NT2/D1 (cell line): ENCODE measurements around the gene PODXL2.

ENCODE experiments used
- YY1 ChIP-seq: IDR thresholded peaks from 2 replicates; pipeline ENCODE4 v1.6.1; 2011; ENCODE audit not compliant: insufficient read length, insufficient read depth
- ZNF274 ChIP-seq: IDR thresholded peaks from 2 replicates; pipeline ENCODE4 v1.6.1; 2011; ENCODE audit warnings: mild to moderate bottlenecking, low read depth, low read length

GRCh38 chr3:127612966-127613365 lies 16.0 kb upstream of the PODXL2 start:
- TF ChIP-seq ZNF274 (no peak), YY1 (no peak)
